Endometrial microvascular endothelial cells (primary cell): Measurements from ENCODE around the gene TMEM25. TPM values are rescaled to one million over a fixed set of nuclear protein-coding genes. Genes with fewer than 3 reads are reported as not detected.
"Not testable (repeated sequence)": the region's sequence is repeated elsewhere in the genome, so short reads cannot be mapped to it uniquely, and the experiment has no call there.

Experiments used
- in situ Hi-C: cut with HindIII; loops from 2 replicates; pipeline ENCODE4 v1.10.0; 2017; ENCODE audit warnings: low sequenced_read_pairs, low pct_unique_long_range_greater_than_20kb; ENCODE audit errors: inconsistent ontology term
- total RNA-seq: library from RNA; depleted of rRNA; stranded (reverse); fragments of >200 nt; gene quantifications from one replicate; pipeline ENCODE4 v1.2.3, GENCODE V29; 2015; ENCODE audit errors: inconsistent ontology term

TMEM25 gene
- total RNA-seq, 1 donor from 2014 or later = 30.3 TPM

- in situ Hi-C loops = no loop called here
Observed at GRCh38 chr11:118530180-118530682, 761 bp upstream of the TMEM25 start.

- in situ Hi-C loops = no loop called here
Observed at GRCh38 chr11:118531597-118532084, 649 bp downstream of the TMEM25 start.

GRCh38 chr11:118532091-118532490 lies 1.1 kb downstream of the TMEM25 start:
- in situ Hi-C loops = no loop called here

GRCh38 chr11:118532852-118533768 lies 2.1 kb downstream of the TMEM25 start:
- in situ Hi-C loops = no loop called here

- in situ Hi-C loops = no loop called here
Observed at GRCh38 chr11:118533769-118534729, 3.1 kb downstream of the TMEM25 start.

GRCh38 chr11:118535261-118535660 lies 4.3 kb downstream of the TMEM25 start:
- in situ Hi-C loops = no loop called here

GRCh38 chr11:118536726-118537125 lies 5.7 kb downstream of the TMEM25 start:
- in situ Hi-C loops = no loop called here

- in situ Hi-C loops = no loop called here
Observed at GRCh38 chr11:118537409-118537980, 6.5 kb downstream of the TMEM25 start.

- in situ Hi-C loops = no loop called here
Observed at GRCh38 chr11:118544010-118544646, 13.1 kb downstream of the TMEM25 start.

- in situ Hi-C loops = no loop called here
Observed at GRCh38 chr11:118544647-118545010, 13.6 kb downstream of the TMEM25 start.

- in situ Hi-C loops = no loop called here
Observed at GRCh38 chr11:118545533-118545932, 14.5 kb downstream of the TMEM25 start.

GRCh38 chr11:118547132-118547531 lies 16.1 kb downstream of the TMEM25 start:
- in situ Hi-C loops = no loop called here

- in situ Hi-C loops = no loop called here
Observed at GRCh38 chr11:118552341-118552740, 21.3 kb downstream of the TMEM25 start.

- in situ Hi-C loops = no loop called here
Observed at GRCh38 chr11:118560806-118561205, 29.8 kb downstream of the TMEM25 start.

GRCh38 chr11:118565051-118565450 lies 34.1 kb downstream of the TMEM25 start:
- in situ Hi-C loops = no loop called here

- in situ Hi-C loops = no loop called here
Observed at GRCh38 chr11:118569670-118570069, 38.7 kb downstream of the TMEM25 start.

- in situ Hi-C loops = no loop called here
Observed at GRCh38 chr11:118570787-118571186, 39.8 kb downstream of the TMEM25 start.

- in situ Hi-C loops = not testable (repeated sequence)
Observed at GRCh38 chr11:118571701-118572060, 40.7 kb downstream of the TMEM25 start.
